GM12878 (cell line): ENCODE data around the gene TEX30.

ENCODE experiments used
- CTCF ChIP-seq, 3 experiments: IDR thresholded peaks in 2 of 3; conservative IDR thresholded peaks in 1 of 3; 2 replicates each; pipeline ENCODE4 v1.5.1; 2011; ENCODE audit warnings: low read depth in 3 of 3, low read length in 3 of 3, mild to moderate bottlenecking in 3 of 3, control low read depth in 2 of 3, moderate library complexity in 2 of 3, inconsistent platforms in 1 of 3, mixed read lengths in 1 of 3; ENCODE audit not compliant: control insufficient read depth in 2 of 3, insufficient read depth in 1 of 3; ENCODE audit errors: extremely low read depth in 1 of 3
- EP300 ChIP-seq, 2 experiments: fragments of 150-350 bp in 1 of 2; IDR thresholded peaks; 2 replicates each; pipeline ENCODE4 v1.6.1; 2011 to 2012; ENCODE audit warnings: low read depth in 2 of 2, low read length in 2 of 2, borderline replicate concordance in 1 of 2, improper control_type of control experiment in 1 of 2, inconsistent platforms in 1 of 2; ENCODE audit not compliant: control insufficient read depth in 1 of 2
- ZNF24 ChIP-seq: fragments of 450-650 bp; IDR thresholded peaks from 2 replicates; pipeline ENCODE4 v1.6.1; 2017; ENCODE audit warnings: antibody characterized with exemption, mild to moderate bottlenecking
- TF ChIP-seq, protein P1 (sequence below): IDR thresholded peaks from 2 replicates; pipeline ENCODE4 v1.6.1; 2011; ENCODE audit warnings: low read depth, low read length, improper control_type of control experiment, borderline replicate concordance

DNA sequence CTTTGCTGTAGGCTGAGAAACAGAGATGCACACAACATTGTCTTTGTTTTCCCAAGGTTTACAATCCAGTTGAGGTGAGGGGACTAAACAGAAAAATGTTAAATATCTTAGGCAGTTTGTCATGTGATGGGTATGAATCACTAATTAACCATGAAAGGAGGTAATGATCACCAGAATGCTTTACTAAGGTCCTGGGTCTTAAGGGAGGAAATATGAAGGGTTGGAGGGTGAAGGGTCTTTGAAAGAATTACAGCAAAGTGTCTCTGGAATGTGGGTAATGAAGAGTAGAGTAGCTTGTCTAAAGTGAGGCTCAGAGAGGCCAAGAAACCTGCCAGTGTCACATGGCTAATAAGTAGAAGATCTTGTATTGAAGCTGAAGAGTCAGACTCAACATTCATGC, 44.3 kb upstream of the TEX30 start:
- TF ChIP-seq ZNF24 (no peak), EP300 (IDR thresholded peaks at IDR 0.05; ENCODE audit: borderline replicate concordance in 1 of 2, control insufficient read depth in 1 of 2, low read depth in 2 of 2, low read length in 2 of 2) (no peak), CTCF (IDR thresholded peaks at IDR 0.05 in 2 of 3, conservative IDR thresholded peaks at IDR 0.05 in 1 of 3; ENCODE audit: control insufficient read depth in 2 of 3, extremely low read depth in 1 of 3, insufficient read depth in 1 of 3, low read depth in 3 of 3, low read length in 3 of 3) (no peak)
- TF ChIP-seq, protein P1, sequence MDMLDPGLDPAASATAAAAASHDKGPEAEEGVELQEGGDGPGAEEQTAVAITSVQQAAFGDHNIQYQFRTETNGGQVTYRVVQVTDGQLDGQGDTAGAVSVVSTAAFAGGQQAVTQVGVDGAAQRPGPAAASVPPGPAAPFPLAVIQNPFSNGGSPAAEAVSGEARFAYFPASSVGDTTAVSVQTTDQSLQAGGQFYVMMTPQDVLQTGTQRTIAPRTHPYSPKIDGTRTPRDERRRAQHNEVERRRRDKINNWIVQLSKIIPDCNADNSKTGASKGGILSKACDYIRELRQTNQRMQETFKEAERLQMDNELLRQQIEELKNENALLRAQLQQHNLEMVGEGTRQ: no peak
